Activated naive CD4-positive, alpha-beta T cell treated with anti-CD3 and anti-CD28 coated beads for 36 hours (primary cell): ENCODE data around the gene POLE2. TPM values are rescaled to one million over a fixed set of nuclear protein-coding genes. Genes with fewer than 3 reads are reported as not detected.

Source experiments
- CTCF ChIA-PET: fragments of 350-600 bp; sonication (Branson Sonifier 250); formaldehyde crosslinking; loops from one replicate; lab custom pipeline; 2021; ENCODE audit warnings: antibody characterized with exemption; lab: Charles Lee
- DNase-seq: peaks from one replicate; pipeline ENCODE4 v3.0.0-alpha.2; 2020
- H3K27ac Mint-ChIP-seq: one replicate; pipeline ENCODE4 v1.8.0; 2021; ENCODE audit warnings: mild to moderate bottlenecking, mixed read lengths
- H3K27me3 Mint-ChIP-seq: one replicate; pipeline ENCODE4 v1.8.0; 2021; ENCODE audit warnings: low read depth, mixed read lengths
- H3K36me3 Mint-ChIP-seq: one replicate; pipeline ENCODE4 v1.8.0; 2021; ENCODE audit warnings: low read depth, mixed read lengths
- H3K4me1 Mint-ChIP-seq: one replicate; pipeline ENCODE4 v1.8.0; 2021; ENCODE audit warnings: low read depth, mixed read lengths
- H3K4me3 Mint-ChIP-seq: one replicate; pipeline ENCODE4 v1.8.0; 2021; ENCODE audit warnings: mild to moderate bottlenecking, moderate library complexity, mixed read lengths
- H3K9me3 Mint-ChIP-seq: one replicate; pipeline ENCODE4 v1.8.0; 2021; ENCODE audit warnings: mixed read lengths
- intact Hi-C: fragments of 100-400 bp; cut with micrococcal nuclease; formaldehyde crosslinking; loops from one replicate; pipeline ENCODE4 v1.15.1; 2023
- total RNA-seq, 2 experiments: library from RNA; stranded (reverse); gene quantifications; one replicate each; pipeline ENCODE4 v1.2.3, GENCODE V29; 2021

Gene POLE2
- total RNA-seq, 2 experiments from 2014 or later, result 36.9 to 40.3 TPM

GRCh38 chr14:49654511-49654910, 33.5 kb downstream of the POLE2 start:
- intact Hi-C loops, result no loop called here
- CTCF ChIA-PET, result interaction anchor here (0.6 kb wide), 2 partner anchors 30 to 111 kb away, joined by 3 read pairs; no protein-coding TSS in a partner anchor
- Mint-ChIP-seq H3K4me3 (no peak overlapping the region), H3K4me1 (no peaks in the 10 kb centered on the region), H3K27ac (no peak overlapping the region), H3K36me3 (peaks cover 14% of the 10 kb centered on the region), H3K27me3 (no peaks in the 10 kb centered on the region), H3K9me3 (no peaks in the 10 kb centered on the region)
- no peak for DNase-seq

- no peak for DNase-seq
- CTCF ChIA-PET, result no interaction called here
- Mint-ChIP-seq H3K27me3 (no peaks in the 10 kb centered on the region), H3K9me3 (no peaks in the 10 kb centered on the region), H3K4me1 (no peaks in the 10 kb centered on the region), H3K27ac (no peak overlapping the region), H3K36me3 (peaks cover 14% of the 10 kb centered on the region), H3K4me3 (no peak overlapping the region)
- intact Hi-C loops, result no loop called here
Observed at GRCh38 chr14:49653508-49653907, 34.5 kb downstream of the POLE2 start.

GRCh38 chr14:49642163-49642562, 45.9 kb downstream of the POLE2 start:
- H3K4me3 Mint-ChIP-seq, result no peak overlapping the region
- peaks cover 39% of the 10 kb centered on the region for H3K36me3 Mint-ChIP-seq
- H3K27me3 Mint-ChIP-seq, result no peaks in the 10 kb centered on the region
- CTCF ChIA-PET, result interaction anchor here (1.2 kb wide), 1 partner anchor 676 kb away, joined by 3 read pairs; no protein-coding TSS in a partner anchor
- intact Hi-C loops, result no loop called here
- H3K27ac Mint-ChIP-seq, result peak overlapping the region; percentile 8
- peaks cover 44% of the 10 kb centered on the region for H3K4me1 Mint-ChIP-seq
- DNase-seq, result no peak
- H3K9me3 Mint-ChIP-seq, result no peaks in the 10 kb centered on the region

- peaks cover 37% of the 10 kb centered on the region for H3K36me3 Mint-ChIP-seq
- peaks cover 47% of the 10 kb centered on the region for H3K4me1 Mint-ChIP-seq
- CTCF ChIA-PET, result no interaction called here
- no peaks in the 10 kb centered on the region for H3K27me3 Mint-ChIP-seq
- no peak for DNase-seq
- H3K9me3 Mint-ChIP-seq, result no peaks in the 10 kb centered on the region
- intact Hi-C loops, result no loop called here
- peak overlapping the region; percentile 8 for H3K27ac Mint-ChIP-seq
- H3K4me3 Mint-ChIP-seq, result no peak overlapping the region
Observed at GRCh38 chr14:49641697-49642129, 46.3 kb downstream of the POLE2 start.

GRCh38 chr14:49640540-49641417, 47.2 kb downstream of the POLE2 start:
- Mint-ChIP-seq H3K36me3 (peaks cover 37% of the 10 kb centered on the region), H3K27ac (no peak overlapping the region), H3K9me3 (no peaks in the 10 kb centered on the region), H3K4me3 (no peak overlapping the region), H3K4me1 (peaks cover 55% of the 10 kb centered on the region), H3K27me3 (no peaks in the 10 kb centered on the region)
- CTCF ChIA-PET, result no interaction called here
- intact Hi-C loops, result no loop called here
- no peak for DNase-seq

- intact Hi-C loops, result no loop called here
- Mint-ChIP-seq H3K27ac (no peak overlapping the region), H3K36me3 (peaks cover 37% of the 10 kb centered on the region), H3K9me3 (no peaks in the 10 kb centered on the region), H3K4me1 (peaks cover 57% of the 10 kb centered on the region), H3K4me3 (no peak overlapping the region), H3K27me3 (no peaks in the 10 kb centered on the region)
- no peak for DNase-seq
- CTCF ChIA-PET, result interaction anchor here (0.8 to 1.0 kb wide), 3 partner anchors 21 to 176 kb away, joined by 3 to 4 read pairs (median 3); no protein-coding TSS in a partner anchor
Observed at GRCh38 chr14:49637534-49638078, 50.4 kb downstream of the POLE2 start.

- CTCF ChIA-PET, result interaction anchor here (0.8 kb wide), 2 partner anchors 20 to 176 kb away, joined by 3 to 4 read pairs; no protein-coding TSS in a partner anchor
- intact Hi-C loops, result no loop called here
- H3K27ac Mint-ChIP-seq, result peak overlapping the region; percentile 93
Observed at GRCh38 chr14:49636866-49637265, 51.1 kb downstream of the POLE2 start.

GRCh38 chr14:49634547-49635334, 53.3 kb downstream of the POLE2 start, which contains the start of gene DNAAF2:
DNAAF2 (minus strand) TSS chr14:49635244; CDS start chr14:49635149, 95 bp downstream.
- Mint-ChIP-seq H3K4me1 (peaks cover 50% of the 10 kb centered on the region), H3K4me3 (peak within 1 kb of the TSS; percentile 96), H3K27me3 (no peaks in the 10 kb centered on the region), H3K27ac (peak within 1 kb of the TSS; percentile 93), H3K36me3 (peaks cover 31% of the 10 kb centered on the region), H3K9me3 (no peaks in the 10 kb centered on the region)
- DNase-seq, result peak; percentile 71
- CTCF ChIA-PET, result interaction anchor here (0.6 to 6.1 kb wide), 25 partner anchors 13 to 686 kb away, joined by 3 to 77 read pairs (median 3); partner anchors contain the start of genes KLHDC2, MGAT2, NEMF and RPL36AL
- intact Hi-C loops, result loop anchor here (1.0 to 5.0 kb wide), 18 partner anchors 14 to 1153 kb away; partner anchors contain the start of genes DMAC2L, KLHDC2, L2HGDH and LRR1

More at GRCh38 chr14:49636866-49637265, 51.1 kb downstream of the POLE2 start:
- H3K27me3 Mint-ChIP-seq, result no peaks in the 10 kb centered on the region
- H3K4me3 Mint-ChIP-seq, result peak overlapping the region; percentile 20
- H3K9me3 Mint-ChIP-seq, result no peaks in the 10 kb centered on the region
- DNase-seq, result no peak
- peaks cover 53% of the 10 kb centered on the region for H3K4me1 Mint-ChIP-seq
- peaks cover 34% of the 10 kb centered on the region for H3K36me3 Mint-ChIP-seq

- Mint-ChIP-seq H3K27ac (peak overlapping the region; percentile 92), H3K4me1 (peaks cover 50% of the 10 kb centered on the region), H3K36me3 (peaks cover 26% of the 10 kb centered on the region), H3K9me3 (no peaks in the 10 kb centered on the region), H3K27me3 (no peaks in the 10 kb centered on the region), H3K4me3 (peak overlapping the region; percentile 96)
- intact Hi-C loops, result loop anchor here (1.0 to 5.0 kb wide), 19 partner anchors 14 to 1153 kb away; partner anchors contain the start of genes DMAC2L, KLHDC2, L2HGDH and LRR1
- CTCF ChIA-PET, result interaction anchor here (0.6 to 6.1 kb wide), 31 partner anchors 12 to 687 kb away, joined by 3 to 77 read pairs (median 3); partner anchors contain the start of genes KLHDC2, MGAT2, NEMF and RPL36AL
- DNase-seq, result peak; percentile 96
Observed at GRCh38 chr14:49633640-49634546, 54.1 kb downstream of the POLE2 start.

GRCh38 chr14:49623941-49624839, 63.8 kb downstream of the POLE2 start:
- intact Hi-C loops, result loop anchor here (1.0 to 5.0 kb wide), 4 partner anchors 348 to 897 kb away; partner anchors contain the start of genes DMAC2L and L2HGDH
- CTCF ChIA-PET, result interaction anchor here (0.6 to 5.7 kb wide), 5 partner anchors 9 to 563 kb away, joined by 3 to 77 read pairs (median 4); partner anchors contain the start of gene DNAAF2
- H3K36me3 Mint-ChIP-seq, result peaks cover 37% of the 10 kb centered on the region
- H3K4me3 Mint-ChIP-seq, result peak overlapping the region; percentile 56
- H3K9me3 Mint-ChIP-seq, result no peaks in the 10 kb centered on the region
- peaks cover 51% of the 10 kb centered on the region for H3K4me1 Mint-ChIP-seq
- peak; percentile 41 for DNase-seq
- no peaks in the 10 kb centered on the region for H3K27me3 Mint-ChIP-seq
- peak overlapping the region; percentile 82 for H3K27ac Mint-ChIP-seq
